H1 (cell line): ENCODE measurements around the gene LRRC14B. TPM values are rescaled to one million over a fixed set of nuclear protein-coding genes. Genes with fewer than 3 reads are reported as not detected.

Experiments used
- BRCA1 ChIP-seq: IDR thresholded peaks from 2 replicates; pipeline ENCODE4 v1.6.1; 2012; ENCODE audit warnings: low read depth, low read length, improper control_type of control experiment
- RNF2 ChIP-seq: fragments of 200-900, 300-1000 bp; sonication (generic); IDR thresholded peaks from 2 replicates; pipeline ENCODE4 v1.7.1; 2016; ENCODE audit warnings: borderline replicate concordance, low read depth, mild to moderate bottlenecking, antibody characterized with exemption, low read length; ENCODE audit not compliant: poor library complexity, severe bottlenecking; ENCODE audit errors: missing control alignments
- TAF1 ChIP-seq: IDR thresholded peaks from 2 replicates; pipeline ENCODE4 v1.6.1; 2011; ENCODE audit warnings: mild to moderate bottlenecking, low read depth, low read length
- polyA plus RNA-seq, 7 experiments: library from polyadenylated mRNA; depleted of rRNA in 3 of 7; stranded (reverse) in 5 of 7; unstranded in 2 of 7; fragments of >200 nt in 5 of 7; fragments of 200-250 nt in 2 of 7; gene quantifications; 1 replicate in 5 of 7; 2 replicates in 1 of 7; 4 replicates in 1 of 7; pipeline versions ENCODE4 v1.2.1 to v1.2.3, GENCODE V29; 2011 to 2013; ENCODE audit warnings: missing spikeins in 2 of 7, mixed read lengths in 2 of 7
- total RNA-seq: library from RNA; stranded (reverse); fragmentation: NEBNext Ultra II Directional; extraction: Animal tissue kit (Norgen Biotek cat#: 25700); gene quantifications from 2 replicates; pipeline ENCODE4 v1.2.1, GENCODE V29; 2021

The LRRC14B gene
- total and polyA plus RNA-seq, 2 of the 8 experiments (the other 6 are each of a cell fraction or from before 2014, with no cell fraction given): not detected

DNA sequence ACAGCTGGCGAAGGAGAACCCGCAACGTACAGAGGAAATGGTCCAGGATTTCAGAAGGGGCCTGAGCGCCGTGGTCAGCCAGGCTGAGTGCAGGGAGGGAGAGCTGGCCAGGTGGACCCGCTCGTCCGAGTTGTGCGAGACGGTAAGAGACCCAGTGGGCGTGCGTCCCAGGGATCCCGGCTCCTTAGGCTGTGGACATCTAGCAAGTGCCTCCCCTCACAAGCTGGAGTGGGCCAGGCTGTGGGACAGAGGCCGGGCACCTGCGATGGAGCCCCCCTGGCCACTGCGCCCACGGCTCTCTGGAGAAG is 29.5 kb upstream of the LRRC14B start (continued):
- TF ChIP-seq RNF2: no peak
- no peak for TF ChIP-seq BRCA1
- TF ChIP-seq TAF1: no peak
